Lung (tissue), 12 donors: ENCODE results near the gene TENM3. TPM values are rescaled to one million over a fixed set of nuclear protein-coding genes. Genes with fewer than 3 reads are reported as not detected.

ENCODE experiments used
- ATAC-seq: fragments of 200-7000 bp; cut with Tn5 transposase; one replicate; pipeline ENCODE4 v1.9.1; 2020; ENCODE audit warnings: moderate number of reproducible peaks; ENCODE audit not compliant: insufficient read depth, low FRiP score
- DNase-seq, 3 donors: peaks; one replicate each; pipeline ENCODE4 v3.0.0-alpha.2; 2013 to 2017
- H3K27ac ChIP-seq, 2 donors: one replicate each; pipeline ENCODE4 v1.5.1; 2013; ENCODE audit warnings: mild to moderate bottlenecking in 2 of 2, moderate library complexity in 2 of 2, control low read depth in 1 of 2, inconsistent platforms in 1 of 2, low read depth in 1 of 2, low read length in 1 of 2
- H3K27me3 ChIP-seq, 3 donors: one replicate each; pipeline ENCODE4 v1.5.1; 2013; ENCODE audit warnings: low read length in 2 of 3; ENCODE audit not compliant: control insufficient read depth in 3 of 3, insufficient read depth in 3 of 3
- H3K36me3 ChIP-seq, 4 donors: one replicate each; pipeline ENCODE4 v1.5.1; 2013; ENCODE audit warnings: low read length in 4 of 4, mild to moderate bottlenecking in 1 of 4, moderate library complexity in 1 of 4; ENCODE audit not compliant: control insufficient read depth in 4 of 4, insufficient read depth in 4 of 4
- H3K4me1 ChIP-seq, 5 donors: one replicate each; pipeline ENCODE4 v1.5.1; 2013; ENCODE audit warnings: low read length in 5 of 5, mild to moderate bottlenecking in 2 of 5, moderate library complexity in 1 of 5; ENCODE audit not compliant: control insufficient read depth in 5 of 5, insufficient read depth in 5 of 5
- H3K4me3 ChIP-seq: one replicate; pipeline ENCODE4 v1.5.1; 2013; ENCODE audit warnings: mild to moderate bottlenecking, control low read depth, moderate library complexity
- H3K9ac ChIP-seq, 2 donors: one replicate each; pipeline ENCODE4 v1.5.1; 2013; ENCODE audit warnings: low read length in 2 of 2, control low read depth in 1 of 2; ENCODE audit not compliant: insufficient read depth in 1 of 2
- H3K9me3 ChIP-seq, 4 donors: one replicate each; pipeline ENCODE4 v1.5.1; 2013; ENCODE audit warnings: low read length in 3 of 4, mild to moderate bottlenecking in 1 of 4, moderate library complexity in 1 of 4; ENCODE audit not compliant: control insufficient read depth in 4 of 4, insufficient read depth in 3 of 4
- WGBS, 2 donors: extraction: QIAGEN DNeasy Blood & Tissue Kit; methylation state at CpG; one replicate each; pipeline ENCODE4 v1.1.7; 2013; 5-methylcytosine and 5-hydroxymethylcytosine counted together
- polyA plus RNA-seq, 2 donors: library from polyadenylated mRNA; stranded (reverse); fragments of 200-250 nt; gene quantifications; one replicate each; pipeline ENCODE4 v1.2.1, GENCODE V29; 2013
- total RNA-seq, 2 donors: library from RNA; depleted of rRNA in 1 of 2; stranded (reverse); fragments of >200 nt in 1 of 2; gene quantifications; one replicate each; pipeline ENCODE4 v1.2.1, GENCODE V29; 2014 to 2021
- TF ChIP-seq, protein P1 (sequence below): IDR thresholded peaks from 2 replicates; pipeline ENCODE4 v1.5.1; 2012; ENCODE audit warnings: mild to moderate bottlenecking; ENCODE audit errors: control extremely low read depth, extremely low read depth
- donor health status: control.
- donor health status: control.
- donor health status: Bipolar disorder and iron deficiency.
- donor health status: healthy.
- donor health status: DM: yes; HTN: yes; CAD: no.

TENM3 gene
- total and polyA plus RNA-seq, 4 donors: 0.14 to 5.3 (median 2.2) TPM

DNA sequence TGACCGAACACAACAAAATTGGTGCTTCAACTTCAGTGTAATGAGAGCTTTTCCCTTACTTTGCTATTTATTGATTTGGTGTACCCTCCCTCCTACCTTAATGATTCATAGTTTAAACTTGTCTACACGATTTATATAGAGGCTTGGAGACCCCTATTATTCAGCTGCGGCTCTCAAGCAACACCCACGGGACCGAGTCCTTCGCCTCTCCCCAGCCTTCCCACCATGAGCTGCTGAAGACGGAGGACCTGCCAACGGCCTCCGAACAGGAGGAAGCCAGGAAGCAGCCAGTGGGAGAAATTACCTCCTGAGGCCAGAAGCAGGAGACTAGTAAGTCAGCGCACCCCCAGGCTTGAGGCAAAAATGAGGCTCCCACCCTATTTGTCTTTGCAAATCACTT lies 595.3 kb downstream of the TENM3 start:
- H3K4me3 ChIP-seq: no peak overlapping the region
- no peaks in the 10 kb centered on the region for H3K4me1 ChIP-seq
- 79 to 95% methylated on average over 10 of the region's 10 CpGs for WGBS, 2 donors
- DNase-seq (no peak), ATAC-seq (no peak)
- H3K9ac ChIP-seq: no peak overlapping the region
- no peaks in the 10 kb centered on the region for H3K36me3 ChIP-seq
- no peaks in the 10 kb centered on the region for H3K27me3 ChIP-seq
- TF ChIP-seq, protein P1, sequence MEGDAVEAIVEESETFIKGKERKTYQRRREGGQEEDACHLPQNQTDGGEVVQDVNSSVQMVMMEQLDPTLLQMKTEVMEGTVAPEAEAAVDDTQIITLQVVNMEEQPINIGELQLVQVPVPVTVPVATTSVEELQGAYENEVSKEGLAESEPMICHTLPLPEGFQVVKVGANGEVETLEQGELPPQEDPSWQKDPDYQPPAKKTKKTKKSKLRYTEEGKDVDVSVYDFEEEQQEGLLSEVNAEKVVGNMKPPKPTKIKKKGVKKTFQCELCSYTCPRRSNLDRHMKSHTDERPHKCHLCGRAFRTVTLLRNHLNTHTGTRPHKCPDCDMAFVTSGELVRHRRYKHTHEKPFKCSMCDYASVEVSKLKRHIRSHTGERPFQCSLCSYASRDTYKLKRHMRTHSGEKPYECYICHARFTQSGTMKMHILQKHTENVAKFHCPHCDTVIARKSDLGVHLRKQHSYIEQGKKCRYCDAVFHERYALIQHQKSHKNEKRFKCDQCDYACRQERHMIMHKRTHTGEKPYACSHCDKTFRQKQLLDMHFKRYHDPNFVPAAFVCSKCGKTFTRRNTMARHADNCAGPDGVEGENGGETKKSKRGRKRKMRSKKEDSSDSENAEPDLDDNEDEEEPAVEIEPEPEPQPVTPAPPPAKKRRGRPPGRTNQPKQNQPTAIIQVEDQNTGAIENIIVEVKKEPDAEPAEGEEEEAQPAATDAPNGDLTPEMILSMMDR: no peak
- H3K27ac ChIP-seq: no peak overlapping the region
- H3K9me3 ChIP-seq: peaks cover 0 to 2% (median 0%) of the 10 kb centered on the region in 4 donors

DNA sequence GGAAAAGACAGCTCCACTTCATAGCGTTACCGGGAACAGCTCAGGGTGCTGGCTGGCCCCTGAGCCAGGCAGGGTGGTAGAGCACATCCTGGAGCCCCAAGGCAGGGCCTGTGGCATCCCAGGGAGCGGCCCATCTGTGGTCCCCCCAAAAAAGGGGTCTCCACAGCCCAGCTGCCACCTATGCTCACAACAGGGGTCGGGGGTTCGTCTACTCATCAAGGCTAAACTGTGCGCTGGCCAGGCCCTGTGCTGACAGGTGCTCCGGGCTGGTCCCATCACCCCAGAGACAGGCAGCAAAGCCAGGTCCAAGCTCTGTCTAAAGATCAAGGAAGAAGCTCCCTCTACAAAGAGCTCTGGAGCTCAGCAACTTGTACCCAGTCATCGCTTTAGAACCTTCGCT lies 596.1 kb downstream of the TENM3 start:
- H3K27ac ChIP-seq: no peak overlapping the region
- WGBS, 2 donors: 94 to 97% methylated on average over 9 of the region's 9 CpGs
- H3K27me3 ChIP-seq: no peaks in the 10 kb centered on the region
- no peaks in the 10 kb centered on the region for H3K36me3 ChIP-seq
- no peaks in the 10 kb centered on the region for H3K4me1 ChIP-seq
- ATAC-seq: no peak
- H3K9ac ChIP-seq: no peak overlapping the region
- H3K9me3 ChIP-seq: peaks cover 0 to 2% (median 0%) of the 10 kb centered on the region in 4 donors
- DNase-seq: no peak
- TF ChIP-seq, protein P1: no peak
- no peak overlapping the region for H3K4me3 ChIP-seq

DNA sequence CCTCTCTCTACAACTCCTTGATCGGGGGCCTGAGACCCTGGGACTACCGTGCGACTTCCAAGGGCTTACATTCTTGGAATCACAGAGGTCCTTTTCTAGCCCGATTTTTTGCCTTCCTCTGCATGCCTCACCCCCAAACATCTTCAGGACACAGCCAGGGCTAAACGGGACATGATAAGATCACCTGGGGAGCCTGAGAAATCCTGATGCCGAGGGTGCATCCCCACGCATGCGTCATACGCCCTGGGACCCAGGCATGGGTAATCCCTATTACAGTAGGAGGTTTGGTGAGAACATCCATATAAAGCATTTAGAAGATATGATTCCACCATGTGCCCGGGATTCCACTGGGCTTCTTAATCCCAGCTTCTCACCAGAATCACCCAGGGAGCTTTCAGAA lies 596.9 kb downstream of the TENM3 start:
- TF ChIP-seq, protein P1: no peak
- Histone ChIP-seq H3K4me1 (no peaks in the 10 kb centered on the region), H3K36me3 (no peaks in the 10 kb centered on the region), H3K27ac (no peak overlapping the region), H3K9me3 (peaks cover 0 to 2% (median 0%) of the 10 kb centered on the region in 4 donors), H3K27me3 (no peaks in the 10 kb centered on the region), H3K4me3 (no peak overlapping the region), H3K9ac (no peak overlapping the region)
- no peak for ATAC-seq
- DNase-seq: no peak
- 84 to 88% methylated on average over 10 of the region's 10 CpGs for WGBS, 2 donors

DNA sequence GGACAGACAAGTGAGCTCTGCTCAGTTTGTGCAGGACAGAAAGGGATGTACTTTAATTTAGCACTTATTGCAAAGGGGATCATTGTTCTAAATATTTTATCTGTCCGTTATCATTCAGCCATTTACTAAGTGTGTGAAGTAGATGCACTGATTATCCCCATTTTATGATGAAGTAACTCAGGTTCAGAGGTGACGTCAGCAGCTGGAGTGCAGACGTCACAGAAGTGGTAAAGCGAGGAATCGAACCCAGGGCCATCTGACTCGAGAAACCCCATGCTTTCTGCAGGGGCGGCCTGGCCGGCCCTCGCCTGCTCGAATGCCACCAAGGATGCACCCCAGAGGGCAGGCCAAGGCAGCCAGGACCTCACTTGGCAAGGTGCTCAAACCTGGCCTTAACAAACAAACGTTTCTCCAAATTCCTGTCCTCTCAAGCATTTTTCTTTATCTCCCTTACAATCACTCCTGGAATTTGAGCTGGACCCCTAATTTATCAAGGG lies 599.0 kb downstream of the TENM3 start:
- H3K36me3 ChIP-seq: no peaks in the 10 kb centered on the region
- no peak overlapping the region for H3K9ac ChIP-seq
- TF ChIP-seq, protein P1: no peak
- H3K4me3 ChIP-seq: no peak overlapping the region
- DNase-seq (no peak), ATAC-seq (no peak)
- H3K9me3 ChIP-seq: peaks cover 0 to 2% (median 0%) of the 10 kb centered on the region in 4 donors
- 84 to 85% methylated on average over 11 of the region's 11 CpGs for WGBS, 2 donors
- no peak overlapping the region for H3K27ac ChIP-seq
- no peaks in the 10 kb centered on the region for H3K4me1 ChIP-seq
- no peaks in the 10 kb centered on the region for H3K27me3 ChIP-seq
